ENCODE results near the gene TSR1.

- TF ChIP-seq, protein P1, sequence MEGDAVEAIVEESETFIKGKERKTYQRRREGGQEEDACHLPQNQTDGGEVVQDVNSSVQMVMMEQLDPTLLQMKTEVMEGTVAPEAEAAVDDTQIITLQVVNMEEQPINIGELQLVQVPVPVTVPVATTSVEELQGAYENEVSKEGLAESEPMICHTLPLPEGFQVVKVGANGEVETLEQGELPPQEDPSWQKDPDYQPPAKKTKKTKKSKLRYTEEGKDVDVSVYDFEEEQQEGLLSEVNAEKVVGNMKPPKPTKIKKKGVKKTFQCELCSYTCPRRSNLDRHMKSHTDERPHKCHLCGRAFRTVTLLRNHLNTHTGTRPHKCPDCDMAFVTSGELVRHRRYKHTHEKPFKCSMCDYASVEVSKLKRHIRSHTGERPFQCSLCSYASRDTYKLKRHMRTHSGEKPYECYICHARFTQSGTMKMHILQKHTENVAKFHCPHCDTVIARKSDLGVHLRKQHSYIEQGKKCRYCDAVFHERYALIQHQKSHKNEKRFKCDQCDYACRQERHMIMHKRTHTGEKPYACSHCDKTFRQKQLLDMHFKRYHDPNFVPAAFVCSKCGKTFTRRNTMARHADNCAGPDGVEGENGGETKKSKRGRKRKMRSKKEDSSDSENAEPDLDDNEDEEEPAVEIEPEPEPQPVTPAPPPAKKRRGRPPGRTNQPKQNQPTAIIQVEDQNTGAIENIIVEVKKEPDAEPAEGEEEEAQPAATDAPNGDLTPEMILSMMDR (IDR thresholded peaks at IDR 0.05) = no peak
- no peak for TF ChIP-seq POLR2A (IDR thresholded peaks at IDR 0.05)
These were observed 60.5 kb downstream of the TSR1 start for GRCh38 chr17:2275722-2276121.

Data from thyroid gland (tissue), 4 donors.